ENCODE results near the gene COMT.

The COMT gene

DNA sequence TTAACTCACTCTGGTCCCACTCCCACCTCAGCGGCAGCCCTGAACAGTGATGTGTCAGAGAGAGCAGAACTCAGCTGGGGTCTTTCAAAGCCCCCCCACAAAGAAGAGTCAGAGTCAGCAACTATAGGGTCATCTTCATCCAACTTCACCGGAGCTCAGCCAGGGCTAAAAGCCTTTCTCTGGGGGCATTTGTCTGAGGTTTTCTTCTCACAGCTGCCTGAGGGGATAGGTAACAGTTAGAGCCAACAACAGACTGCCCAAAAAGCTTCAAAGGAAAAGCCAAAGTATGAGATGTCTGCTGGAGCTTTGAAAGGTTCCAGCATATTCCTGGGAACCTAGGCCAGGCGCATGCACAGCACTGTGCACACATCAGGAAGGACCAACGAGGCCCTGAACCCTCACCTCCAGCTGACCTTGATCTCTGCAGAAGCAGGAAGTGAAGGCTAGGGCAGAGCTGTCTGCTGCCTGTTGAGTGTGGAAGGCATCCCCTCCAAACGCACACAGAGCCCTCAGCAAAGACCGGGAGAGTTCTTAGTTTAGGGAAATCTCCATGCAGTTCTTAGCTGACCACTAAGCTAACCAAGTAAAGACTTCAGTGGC is 28.1 kb upstream of the COMT start:
- no peak for TF ChIP-seq EZH2 (IDR thresholded peaks at IDR 0.05; ENCODE audit: borderline replicate concordance, low read depth, low read length, severe bottlenecking)
- TF ChIP-seq, protein P1, sequence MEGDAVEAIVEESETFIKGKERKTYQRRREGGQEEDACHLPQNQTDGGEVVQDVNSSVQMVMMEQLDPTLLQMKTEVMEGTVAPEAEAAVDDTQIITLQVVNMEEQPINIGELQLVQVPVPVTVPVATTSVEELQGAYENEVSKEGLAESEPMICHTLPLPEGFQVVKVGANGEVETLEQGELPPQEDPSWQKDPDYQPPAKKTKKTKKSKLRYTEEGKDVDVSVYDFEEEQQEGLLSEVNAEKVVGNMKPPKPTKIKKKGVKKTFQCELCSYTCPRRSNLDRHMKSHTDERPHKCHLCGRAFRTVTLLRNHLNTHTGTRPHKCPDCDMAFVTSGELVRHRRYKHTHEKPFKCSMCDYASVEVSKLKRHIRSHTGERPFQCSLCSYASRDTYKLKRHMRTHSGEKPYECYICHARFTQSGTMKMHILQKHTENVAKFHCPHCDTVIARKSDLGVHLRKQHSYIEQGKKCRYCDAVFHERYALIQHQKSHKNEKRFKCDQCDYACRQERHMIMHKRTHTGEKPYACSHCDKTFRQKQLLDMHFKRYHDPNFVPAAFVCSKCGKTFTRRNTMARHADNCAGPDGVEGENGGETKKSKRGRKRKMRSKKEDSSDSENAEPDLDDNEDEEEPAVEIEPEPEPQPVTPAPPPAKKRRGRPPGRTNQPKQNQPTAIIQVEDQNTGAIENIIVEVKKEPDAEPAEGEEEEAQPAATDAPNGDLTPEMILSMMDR (IDR thresholded peaks at IDR 0.05; ENCODE audit: borderline replicate concordance, extremely low read depth, low read length, poor library complexity, severe bottlenecking): no peak
- Histone ChIP-seq H3K4me1 (ENCODE audit: insufficient read depth, low read length) (peaks cover 10% of the 10 kb centered on the region), H3K36me3 (ENCODE audit: insufficient read depth, low read length) (peaks cover 42% of the 10 kb centered on the region), H3K9ac (ENCODE audit: low read depth, low read length) (no peak overlapping the region), H3K79me2 (ENCODE audit: insufficient read depth, low read length) (no peaks in the 10 kb centered on the region), H4K20me1 (ENCODE audit: insufficient read depth, low read length) (no peaks in the 10 kb centered on the region; the same call in 1 of the 2 replicates), H3K4me3 (ENCODE audit: low read depth in 1 of 2, low read length in 2 of 2) (no peak overlapping the region), H2AFZ (ENCODE audit: low read depth, low read length) (no peak overlapping the region), H3K4me2 (ENCODE audit: insufficient read depth, low read length) (no peak overlapping the region), H3K9me3 (ENCODE audit: insufficient read depth, low read length, severe bottlenecking) (no peaks in the 10 kb centered on the region), H3K27me3 (ENCODE audit: insufficient read depth, low read length, poor library complexity) (no peaks in the 10 kb centered on the region), H3K27ac (ENCODE audit: low read length) (no peak overlapping the region)
- ATAC-seq (ENCODE audit: insufficient read depth, low read depth) (no peak), DNase-seq (no peak)

- H3K27ac ChIP-seq (ENCODE audit: low read length): no peak overlapping the region
- H3K36me3 ChIP-seq (ENCODE audit: insufficient read depth, low read length): peaks cover 49% of the 10 kb centered on the region
- H3K79me2 ChIP-seq (ENCODE audit: insufficient read depth, low read length): no peaks in the 10 kb centered on the region
- no peaks in the 10 kb centered on the region; the same call in 1 of the 2 replicates for H4K20me1 ChIP-seq (ENCODE audit: insufficient read depth, low read length)
- no peaks in the 10 kb centered on the region for H3K27me3 ChIP-seq (ENCODE audit: insufficient read depth, low read length, poor library complexity)
- TF ChIP-seq, protein P1 (IDR thresholded peaks at IDR 0.05; ENCODE audit: borderline replicate concordance, extremely low read depth, low read length, poor library complexity, severe bottlenecking): no peak
- TF ChIP-seq EZH2 (IDR thresholded peaks at IDR 0.05; ENCODE audit: borderline replicate concordance, low read depth, low read length, severe bottlenecking): no peak
- H3K9me3 ChIP-seq (ENCODE audit: insufficient read depth, low read length, severe bottlenecking): no peaks in the 10 kb centered on the region
- DNase-seq: no peak
- no peak for ATAC-seq (ENCODE audit: insufficient read depth, low read depth)
- H3K4me2 ChIP-seq (ENCODE audit: insufficient read depth, low read length): no peak overlapping the region
- H3K9ac ChIP-seq (ENCODE audit: low read depth, low read length): no peak overlapping the region
- H3K4me1 ChIP-seq (ENCODE audit: insufficient read depth, low read length): peaks cover 9% of the 10 kb centered on the region
- no peak overlapping the region for H2AFZ ChIP-seq (ENCODE audit: low read depth, low read length)
- no peak overlapping the region for H3K4me3 ChIP-seq (ENCODE audit: low read depth in 1 of 2, low read length in 2 of 2)
Observed at GRCh38 chr22:19914201-19914943, 27.2 kb upstream of the COMT start.

GRCh38 chr22:19915287-19915954 is 26.2 kb upstream of the COMT start:
- Histone ChIP-seq H3K4me1 (ENCODE audit: insufficient read depth, low read length) (no peaks in the 10 kb centered on the region), H3K27ac (ENCODE audit: low read length) (no peak overlapping the region), H3K9ac (ENCODE audit: low read depth, low read length) (no peak overlapping the region), H3K79me2 (ENCODE audit: insufficient read depth, low read length) (no peaks in the 10 kb centered on the region), H3K27me3 (ENCODE audit: insufficient read depth, low read length, poor library complexity) (no peaks in the 10 kb centered on the region), H3K36me3 (ENCODE audit: insufficient read depth, low read length) (peaks cover 49% of the 10 kb centered on the region), H2AFZ (ENCODE audit: low read depth, low read length) (no peak overlapping the region), H3K4me2 (ENCODE audit: insufficient read depth, low read length) (no peak overlapping the region), H3K4me3 (ENCODE audit: low read depth in 1 of 2, low read length in 2 of 2) (no peak overlapping the region), H3K9me3 (ENCODE audit: insufficient read depth, low read length, severe bottlenecking) (no peaks in the 10 kb centered on the region), H4K20me1 (ENCODE audit: insufficient read depth, low read length) (no peaks in the 10 kb centered on the region; the same call in 1 of the 2 replicates)
- ATAC-seq (ENCODE audit: insufficient read depth, low read depth) (no peak), DNase-seq (no peak)
- TF ChIP-seq, protein P1 (IDR thresholded peaks at IDR 0.05; ENCODE audit: borderline replicate concordance, extremely low read depth, low read length, poor library complexity, severe bottlenecking): no peak
- no peak for TF ChIP-seq EZH2 (IDR thresholded peaks at IDR 0.05; ENCODE audit: borderline replicate concordance, low read depth, low read length, severe bottlenecking)

Measured in DND-41 (cell line).